Heart left ventricle (tissue), 13 donors: ENCODE data around the gene ETV6.

ENCODE experiments used
- POLR2A ChIP-seq, 2 donors: fragments of 450-650 bp; IDR thresholded peaks; one replicate each; pipeline ENCODE4 v1.6.1; 2017; ENCODE audit warnings: antibody characterized with exemption in 2 of 2, mild to moderate bottlenecking in 2 of 2, moderate library complexity in 2 of 2
- TF ChIP-seq, protein P1 (sequence below), 12 donors: fragments of 200-600 bp; sonication (generic) in 4 of 12; IDR thresholded peaks; one replicate each; pipeline versions ENCODE4 v1.5.0 to v1.8.0; 2018 to 2022; ENCODE audit warnings: antibody characterized with exemption in 12 of 12, mild to moderate bottlenecking in 5 of 12
- donor health status: ischemic (EF 13 %, LVEDD 7.1; RV severe dilation, severe dysfunction).
- donor health status: DM: no; HTN: yes; CAD: no.
- donor health status: DM: no; HTN: no; CAD: no.
- donor health status: ischemic (EF 25% LVEDD 6.9; RV normal size, moderate dysfunction).
- donor health status: ischemic (EF 25% LVEDD 5.7; RV mildly dilated, moderate dysfunction).
- donor health status: ischemic (EF 35%, LVEDD 5.7; RV mildly dilated, moderate dysfunction).
- donor health status: nonischemic (EF 11% LVEDD 7.7; RV severe dilation, severe dysfunction).
- donor health status: DM: yes; HTN: yes; CAD: no.
- donor health status: PGD.
- donor health status: ischemic (EF 29% LVEDD 5.4; RV normal size, mild dysfunction).
- donor health status: nonischemic (EF 23%, LVEDD 6.1; RV moderate dilation, normal function).

DNA sequence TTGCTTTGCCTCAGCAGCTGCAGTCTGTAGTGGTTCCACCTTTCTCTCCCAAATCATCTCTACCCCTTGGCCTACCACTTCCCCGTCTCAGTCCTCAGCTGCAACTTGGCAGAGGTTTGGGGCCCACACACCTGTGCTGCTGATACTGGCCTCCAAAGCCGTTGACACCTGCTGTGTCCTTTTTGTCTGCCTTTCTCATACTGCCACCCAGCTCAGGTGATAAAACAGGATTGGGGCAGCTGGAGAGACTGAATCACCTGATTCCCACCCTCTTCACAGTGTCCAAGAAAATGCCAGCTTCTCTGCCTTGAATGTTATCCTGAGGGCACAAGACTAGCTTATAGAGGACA, 103.7 kb downstream of the ETV6 start:
- TF ChIP-seq, protein P1, sequence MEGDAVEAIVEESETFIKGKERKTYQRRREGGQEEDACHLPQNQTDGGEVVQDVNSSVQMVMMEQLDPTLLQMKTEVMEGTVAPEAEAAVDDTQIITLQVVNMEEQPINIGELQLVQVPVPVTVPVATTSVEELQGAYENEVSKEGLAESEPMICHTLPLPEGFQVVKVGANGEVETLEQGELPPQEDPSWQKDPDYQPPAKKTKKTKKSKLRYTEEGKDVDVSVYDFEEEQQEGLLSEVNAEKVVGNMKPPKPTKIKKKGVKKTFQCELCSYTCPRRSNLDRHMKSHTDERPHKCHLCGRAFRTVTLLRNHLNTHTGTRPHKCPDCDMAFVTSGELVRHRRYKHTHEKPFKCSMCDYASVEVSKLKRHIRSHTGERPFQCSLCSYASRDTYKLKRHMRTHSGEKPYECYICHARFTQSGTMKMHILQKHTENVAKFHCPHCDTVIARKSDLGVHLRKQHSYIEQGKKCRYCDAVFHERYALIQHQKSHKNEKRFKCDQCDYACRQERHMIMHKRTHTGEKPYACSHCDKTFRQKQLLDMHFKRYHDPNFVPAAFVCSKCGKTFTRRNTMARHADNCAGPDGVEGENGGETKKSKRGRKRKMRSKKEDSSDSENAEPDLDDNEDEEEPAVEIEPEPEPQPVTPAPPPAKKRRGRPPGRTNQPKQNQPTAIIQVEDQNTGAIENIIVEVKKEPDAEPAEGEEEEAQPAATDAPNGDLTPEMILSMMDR (IDR thresholded peaks at IDR 0.05): no peak
- no peak for TF ChIP-seq POLR2A (IDR thresholded peaks at IDR 0.05)
